GM12874 (cell line): ENCODE data around the gene KCNIP3.

Experiments
- TF ChIP-seq, protein P1 (sequence below): IDR thresholded peaks from 2 replicates; pipeline ENCODE4 v1.5.1; 2011; ENCODE audit warnings: low read depth, mild to moderate bottlenecking, control low read depth, low read length, moderate library complexity; ENCODE audit not compliant: insufficient read depth

The KCNIP3 gene

DNA sequence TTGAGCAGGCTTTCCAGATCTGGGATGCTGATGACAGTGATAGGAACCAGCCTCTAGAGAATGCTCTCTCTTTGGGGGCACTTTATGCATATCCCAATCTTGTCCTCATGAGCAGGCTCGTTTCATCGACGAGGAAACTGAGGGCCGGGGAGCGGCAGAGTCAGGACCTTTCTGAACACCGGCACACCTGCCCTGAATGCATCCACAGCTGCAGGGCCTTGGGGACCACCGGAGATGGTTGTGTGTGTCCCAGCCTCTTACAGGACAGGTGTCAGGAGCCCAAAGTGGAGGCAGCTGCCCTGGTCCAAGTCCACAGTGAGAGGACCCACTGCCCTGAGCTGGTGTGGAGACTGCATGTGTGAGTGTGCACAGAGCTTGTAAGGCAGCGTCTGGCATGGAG is 57.8 kb downstream of the KCNIP3 start:
- TF ChIP-seq, protein P1, sequence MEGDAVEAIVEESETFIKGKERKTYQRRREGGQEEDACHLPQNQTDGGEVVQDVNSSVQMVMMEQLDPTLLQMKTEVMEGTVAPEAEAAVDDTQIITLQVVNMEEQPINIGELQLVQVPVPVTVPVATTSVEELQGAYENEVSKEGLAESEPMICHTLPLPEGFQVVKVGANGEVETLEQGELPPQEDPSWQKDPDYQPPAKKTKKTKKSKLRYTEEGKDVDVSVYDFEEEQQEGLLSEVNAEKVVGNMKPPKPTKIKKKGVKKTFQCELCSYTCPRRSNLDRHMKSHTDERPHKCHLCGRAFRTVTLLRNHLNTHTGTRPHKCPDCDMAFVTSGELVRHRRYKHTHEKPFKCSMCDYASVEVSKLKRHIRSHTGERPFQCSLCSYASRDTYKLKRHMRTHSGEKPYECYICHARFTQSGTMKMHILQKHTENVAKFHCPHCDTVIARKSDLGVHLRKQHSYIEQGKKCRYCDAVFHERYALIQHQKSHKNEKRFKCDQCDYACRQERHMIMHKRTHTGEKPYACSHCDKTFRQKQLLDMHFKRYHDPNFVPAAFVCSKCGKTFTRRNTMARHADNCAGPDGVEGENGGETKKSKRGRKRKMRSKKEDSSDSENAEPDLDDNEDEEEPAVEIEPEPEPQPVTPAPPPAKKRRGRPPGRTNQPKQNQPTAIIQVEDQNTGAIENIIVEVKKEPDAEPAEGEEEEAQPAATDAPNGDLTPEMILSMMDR, result no peak

DNA sequence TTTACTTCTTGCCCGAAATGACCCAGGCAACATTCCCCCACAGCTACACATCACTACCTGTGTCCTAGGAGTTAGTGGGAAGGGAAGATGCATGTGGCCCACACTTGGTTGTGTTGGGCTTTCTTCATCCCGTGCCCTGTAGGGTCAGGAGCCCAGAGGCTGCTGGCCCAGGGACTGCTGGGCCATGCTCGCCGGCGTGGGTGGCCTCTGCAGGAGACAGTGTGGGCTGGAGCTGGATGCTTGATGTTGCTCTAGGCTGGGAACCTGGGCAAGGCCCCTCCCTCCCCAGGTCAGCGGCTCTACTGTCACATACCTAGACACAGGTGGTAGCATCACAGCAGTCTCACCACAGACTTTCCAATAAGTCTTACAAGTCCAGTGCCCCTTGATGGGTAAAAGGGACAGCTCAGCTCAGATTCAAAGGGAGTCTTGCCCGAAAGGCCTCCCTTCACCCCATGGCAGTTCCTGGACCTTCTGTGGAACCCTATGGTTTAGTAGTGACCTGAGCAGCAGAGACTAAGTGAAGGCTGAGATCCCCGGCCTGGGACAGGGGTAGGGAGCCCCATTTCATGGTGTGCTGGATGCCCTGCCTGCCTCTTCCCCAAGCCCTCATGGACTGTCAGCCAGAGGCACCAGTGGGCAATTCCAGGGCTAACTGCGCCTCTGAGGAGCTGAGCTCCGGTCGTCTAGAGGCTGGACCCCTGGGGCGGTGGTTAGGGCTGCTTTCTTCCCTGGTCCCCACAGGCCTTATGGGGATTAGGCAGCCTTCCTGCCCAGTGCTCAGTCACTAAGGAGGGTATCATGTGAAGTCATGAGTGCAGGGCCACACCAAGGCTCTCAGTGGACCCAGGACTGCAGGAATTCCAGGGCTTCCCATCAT is 59.9 kb downstream of the KCNIP3 start:
- TF ChIP-seq, protein P1, result no peak

DNA sequence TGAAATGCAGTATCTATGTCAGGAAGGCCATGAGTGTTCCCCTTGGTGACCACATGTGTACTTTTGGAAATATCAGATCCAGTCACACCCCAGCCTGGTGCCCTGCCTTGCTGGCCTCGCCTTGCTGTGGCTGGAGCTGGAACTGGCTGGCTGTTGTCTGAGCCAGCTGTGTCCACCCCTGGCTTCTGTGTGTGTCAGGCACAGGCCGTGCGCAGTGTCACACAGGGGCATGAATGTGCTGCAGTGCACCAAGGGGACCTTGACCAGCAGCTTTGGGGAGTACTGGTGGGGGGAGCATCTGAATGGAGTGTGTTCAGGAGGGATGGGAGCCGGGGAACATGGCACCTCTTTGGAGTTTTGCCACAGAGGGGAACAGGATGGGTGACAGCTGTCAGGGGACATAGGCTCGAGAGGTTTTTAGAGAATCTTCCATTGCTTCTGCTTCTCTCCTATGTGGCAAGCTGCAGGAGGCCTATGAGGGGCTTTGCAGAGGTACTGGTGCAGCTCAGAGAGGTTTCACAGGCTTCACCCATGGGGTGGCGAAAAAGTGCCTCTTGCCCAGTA is 60.7 kb downstream of the KCNIP3 start:
- TF ChIP-seq, protein P1, result no peak

DNA sequence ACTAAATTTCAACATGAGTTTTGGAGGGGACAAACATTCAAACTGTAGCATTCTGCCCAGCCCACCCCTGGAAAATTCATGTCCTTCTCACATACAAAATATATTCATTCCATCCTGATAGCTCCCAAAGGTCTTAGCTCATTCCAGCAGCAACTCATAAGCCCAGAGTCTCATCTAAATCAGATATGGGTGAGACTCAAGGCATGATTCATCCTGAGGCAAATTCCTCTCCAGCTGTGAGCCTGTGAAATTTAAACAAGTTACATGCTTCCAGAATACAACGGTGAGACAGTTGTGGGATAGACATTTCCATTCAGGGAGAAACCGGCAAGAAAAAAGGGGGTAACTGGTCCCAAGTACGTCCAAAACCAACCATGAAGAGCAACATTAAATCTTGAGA is 61.9 kb downstream of the KCNIP3 start:
- TF ChIP-seq, protein P1, result no peak

DNA sequence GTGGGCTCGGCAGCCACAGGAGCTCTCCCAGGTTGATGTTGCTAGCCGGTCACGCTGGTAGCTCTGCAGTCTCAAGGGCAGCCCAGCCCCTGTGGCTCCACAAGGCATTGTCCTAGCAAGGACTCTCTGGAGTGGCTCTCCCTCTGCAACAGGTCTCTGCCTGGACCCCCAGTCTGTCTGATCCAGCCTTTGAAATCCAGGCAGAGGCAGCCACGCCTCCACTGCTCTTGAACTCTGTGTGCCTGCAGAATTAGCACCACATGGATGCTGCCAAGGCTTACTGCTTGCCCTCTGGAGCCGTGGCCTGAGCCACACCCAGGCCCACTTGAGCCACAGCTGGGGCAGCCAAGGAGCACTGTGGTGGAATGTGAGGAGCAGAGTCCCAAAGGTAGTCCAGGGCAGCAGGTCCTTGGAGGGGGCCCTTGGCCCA is 62.4 kb downstream of the KCNIP3 start:
- TF ChIP-seq, protein P1, result no peak

DNA sequence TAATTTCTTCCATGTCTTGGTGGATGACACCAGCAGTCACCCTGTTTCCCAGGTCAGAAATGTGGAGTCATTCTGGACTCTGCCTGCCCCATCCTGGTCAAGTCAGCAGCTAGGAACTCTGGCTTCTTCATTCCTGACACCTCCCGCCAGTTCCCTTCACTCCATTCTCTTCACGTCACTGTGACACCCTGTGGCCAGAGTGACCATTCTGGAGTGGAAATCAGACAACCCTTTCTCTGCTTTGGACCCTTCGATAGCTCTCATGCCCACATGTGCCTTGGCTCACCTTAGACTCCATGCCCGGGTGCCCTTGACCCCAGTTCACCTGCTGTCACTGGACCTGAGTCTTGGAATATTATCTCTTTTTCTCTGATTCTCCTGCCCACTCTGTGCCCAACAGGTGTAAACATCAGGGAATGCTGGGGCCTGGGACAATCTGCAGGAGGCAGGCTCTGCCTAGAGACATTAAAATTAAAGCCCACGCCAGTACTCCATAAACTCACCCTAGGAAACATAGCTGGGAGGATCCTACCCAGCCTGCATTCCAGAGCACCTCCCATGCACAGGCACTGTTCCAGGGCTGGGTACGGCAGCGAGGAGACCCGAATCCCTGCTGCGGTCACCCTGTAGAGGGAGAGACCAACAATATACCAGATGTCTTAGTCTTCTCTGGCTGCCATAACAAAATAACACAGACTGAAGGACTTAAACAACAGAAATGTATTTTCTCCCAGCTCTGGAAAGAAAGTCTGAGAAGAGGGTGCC is 64.3 kb downstream of the KCNIP3 start:
- TF ChIP-seq, protein P1, result no peak

DNA sequence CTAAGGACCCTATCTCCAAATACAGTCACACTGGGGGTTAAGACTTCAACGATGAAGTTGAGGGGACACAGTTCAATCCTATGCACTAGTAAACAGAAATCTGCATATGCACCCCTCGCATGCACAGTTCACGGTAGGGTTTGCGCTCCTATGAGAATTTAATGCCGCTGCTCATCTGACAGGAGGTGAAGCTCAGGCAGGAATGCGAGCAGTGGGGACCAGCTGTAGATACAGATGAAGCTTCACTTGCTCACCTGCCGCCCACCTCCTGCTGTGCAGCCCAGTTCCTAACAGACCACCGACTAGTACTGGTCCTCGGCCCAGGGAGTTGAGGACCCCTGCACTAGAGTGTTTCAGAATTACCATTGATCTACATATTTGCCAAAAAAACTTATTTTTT is 65.3 kb downstream of the KCNIP3 start:
- TF ChIP-seq, protein P1, result no peak
